GM21423 (cell line): ENCODE data around the gene PGF.
"Not testable (repeated sequence)": the region's sequence is repeated elsewhere in the genome, so short reads cannot be mapped to it uniquely, and the experiment has no call there.

Experiments used
- ATAC-seq: cut with Tn5 transposase; IDR thresholded peaks from one replicate; pipeline ENCODE4 v1.9.1; 2021; ENCODE audit warnings: mild to moderate bottlenecking, moderate library complexity; ENCODE audit not compliant: unreplicated experiment

The PGF gene

DNA sequence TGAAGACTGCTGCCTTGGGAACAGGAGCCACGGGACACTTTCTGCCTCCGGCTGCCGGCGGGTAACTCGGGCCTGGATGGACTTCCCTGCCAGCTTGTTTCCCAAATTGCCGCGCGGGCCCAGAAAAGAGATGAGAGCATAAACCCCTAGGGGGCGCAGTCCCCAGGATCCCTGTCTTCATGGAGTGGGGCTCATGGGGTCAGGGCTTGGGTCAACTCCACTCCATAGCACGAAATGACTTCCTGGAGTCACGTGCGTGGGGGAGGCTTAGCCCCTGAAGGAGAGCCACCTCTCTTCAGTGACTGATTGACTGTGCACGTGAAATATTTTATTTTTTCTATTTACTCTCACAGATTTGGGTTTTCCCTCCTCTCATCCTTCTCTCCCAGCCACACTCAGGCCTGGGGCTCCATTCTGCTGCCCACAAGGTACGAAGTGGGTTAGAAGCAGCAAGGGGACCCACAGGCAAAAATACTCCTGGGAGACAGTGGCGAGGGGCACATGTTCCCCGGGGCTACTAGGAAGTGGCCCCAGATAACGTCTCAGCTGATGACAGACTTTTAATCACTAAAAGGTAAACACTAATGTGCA lies 10.0 kb downstream of the PGF start:
- ATAC-seq, result no peak

DNA sequence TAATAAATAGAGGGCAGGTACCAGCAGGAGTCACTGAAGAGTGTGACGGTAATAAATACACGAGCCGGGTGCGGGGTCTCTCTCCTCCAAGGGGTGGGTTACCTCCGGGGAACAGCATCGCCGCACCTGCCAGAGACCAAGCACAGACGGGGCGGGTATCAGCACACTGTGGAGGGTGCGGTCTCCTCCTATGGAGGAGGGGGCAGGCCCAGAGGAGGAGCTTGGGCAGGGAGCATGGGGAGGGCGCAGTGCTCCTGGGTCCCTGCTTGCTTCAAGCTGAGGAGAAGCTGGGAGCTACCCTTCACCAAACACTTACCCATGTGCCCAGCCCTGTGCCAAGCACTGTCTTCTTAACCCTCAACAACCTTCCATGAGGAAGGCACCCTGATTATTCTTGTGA lies 12.8 kb downstream of the PGF start:
- ATAC-seq, result no peak

- no peak for ATAC-seq
Observed at GRCh38 chr14:74942181-74942580, 13.2 kb downstream of the PGF start.

GRCh38 chr14:74941676-74942097 lies 13.7 kb downstream of the PGF start:
- ATAC-seq, result peak; percentile 36

- no peak for ATAC-seq
Observed at GRCh38 chr14:74940956-74941565, 14.3 kb downstream of the PGF start.

GRCh38 chr14:74938531-74939495 lies 16.6 kb downstream of the PGF start:
- no peak for ATAC-seq

DNA sequence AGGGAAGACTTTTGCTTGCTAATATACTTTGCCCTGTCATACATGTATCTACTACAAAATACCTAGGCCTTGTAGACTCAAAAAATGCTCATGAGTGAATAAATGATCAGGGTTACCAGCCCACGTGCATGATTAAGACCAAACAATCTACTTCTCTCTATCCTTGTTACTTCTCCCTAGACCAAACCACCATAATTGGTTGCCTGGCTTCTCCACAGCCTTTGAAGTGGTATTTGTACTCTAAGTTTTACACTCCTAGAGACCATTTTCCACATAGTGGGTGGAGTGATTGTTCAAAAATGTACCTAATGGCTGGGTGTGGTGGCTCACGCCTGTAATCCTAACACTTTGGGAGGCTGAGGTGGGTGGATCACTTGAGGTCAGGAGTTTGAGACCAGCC lies 18.2 kb downstream of the PGF start:
- no peak for ATAC-seq

- ATAC-seq, result no peak
Observed at GRCh38 chr14:74936731-74937130, 18.7 kb downstream of the PGF start.

GRCh38 chr14:74936151-74936550 lies 19.2 kb downstream of the PGF start:
- ATAC-seq, result no peak

- ATAC-seq, result no peak
Observed at GRCh38 chr14:74935360-74935680, 20.1 kb downstream of the PGF start.

DNA sequence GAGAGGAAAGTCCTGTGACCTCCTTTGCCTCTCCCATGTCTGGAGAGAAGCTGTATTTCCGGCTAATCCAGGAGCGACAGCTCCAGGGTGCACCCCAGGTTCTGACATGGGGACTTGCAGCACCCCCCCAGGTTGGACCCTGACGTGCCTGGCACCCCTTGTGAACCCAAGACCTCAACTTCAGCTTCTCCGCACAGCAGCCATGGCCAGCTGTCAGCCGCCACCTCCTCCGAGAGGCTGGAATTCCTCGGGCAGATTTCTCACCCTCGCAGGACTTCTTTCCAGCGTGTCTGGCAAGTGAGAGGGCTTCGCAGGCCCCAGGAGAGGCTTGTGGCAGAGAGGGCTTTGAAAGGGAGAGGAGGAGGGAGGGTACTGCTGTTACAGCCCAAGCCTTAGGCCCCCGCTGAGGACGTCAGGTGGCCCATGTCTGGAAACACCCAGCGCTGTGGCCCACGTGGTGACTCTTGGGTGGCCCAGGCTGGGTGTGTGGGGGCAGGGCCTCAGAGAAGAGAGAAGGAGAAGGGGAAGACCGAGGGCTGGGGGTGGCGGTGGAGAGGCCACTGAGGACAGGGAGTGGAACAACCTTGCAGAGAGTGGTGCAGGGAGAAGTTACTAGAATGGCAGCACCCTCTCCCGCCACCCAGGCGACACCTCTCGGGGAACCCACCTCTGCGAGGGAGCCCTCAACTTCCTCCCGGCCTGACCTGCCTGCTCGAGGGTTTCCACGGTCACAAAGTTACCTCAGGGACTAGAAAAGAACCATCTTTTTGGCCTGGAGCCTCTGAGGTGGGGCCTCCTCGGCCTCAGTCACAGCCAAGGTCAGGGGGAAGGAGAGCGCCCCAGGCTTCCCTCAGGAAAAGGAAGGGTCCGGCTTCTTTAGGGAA lies 20.7 kb downstream of the PGF start:
- no peak for ATAC-seq

- ATAC-seq, result no peak
Observed at GRCh38 chr14:74934041-74934440, 21.4 kb downstream of the PGF start.

DNA sequence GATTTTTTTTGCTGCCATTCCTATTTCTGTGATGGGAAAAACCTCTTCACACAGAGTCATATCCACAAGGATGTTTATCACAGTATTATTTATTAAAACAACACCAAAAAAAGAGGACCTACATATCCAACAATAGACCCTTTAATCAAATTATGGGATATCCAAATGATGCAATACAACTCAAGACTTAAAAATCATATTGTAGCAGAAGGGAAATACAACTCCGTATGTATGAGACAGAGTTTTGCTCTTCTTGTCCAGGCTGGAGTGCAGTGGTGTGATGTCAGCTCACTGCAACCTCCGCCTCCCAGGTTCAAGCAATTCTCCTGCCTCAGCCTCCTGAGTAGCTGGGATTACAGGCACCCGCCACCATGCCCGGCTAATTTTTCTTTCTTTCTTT lies 22.5 kb downstream of the PGF start:
- not testable (repeated sequence) for ATAC-seq

DNA sequence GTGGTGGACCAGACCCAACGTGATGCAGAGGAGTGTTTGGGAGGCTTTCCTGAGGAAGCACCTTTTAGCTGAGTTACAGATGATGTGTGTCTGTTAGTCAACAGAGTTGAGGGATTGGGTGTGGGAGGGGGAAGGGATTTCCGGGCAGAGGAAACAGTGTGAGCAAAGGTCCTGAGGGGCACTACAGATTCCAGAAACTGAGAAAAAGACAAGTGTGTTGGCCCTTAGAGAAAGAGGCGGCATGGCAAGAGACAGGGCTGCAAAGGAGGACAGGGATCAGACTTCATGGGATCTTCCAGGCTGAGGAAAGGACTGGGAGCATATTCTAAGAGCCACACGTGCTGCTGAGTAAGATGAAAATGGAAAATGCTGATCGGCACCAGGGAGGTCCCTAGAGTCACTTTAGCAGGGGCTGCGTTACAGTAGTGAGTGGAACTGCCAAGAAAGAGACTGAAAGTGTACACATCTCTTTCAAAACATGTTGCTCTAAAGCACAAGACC lies 22.9 kb downstream of the PGF start:
- ATAC-seq, result no peak

- not testable (repeated sequence) for ATAC-seq
Observed at GRCh38 chr14:74931744-74932143, 23.7 kb downstream of the PGF start.

DNA sequence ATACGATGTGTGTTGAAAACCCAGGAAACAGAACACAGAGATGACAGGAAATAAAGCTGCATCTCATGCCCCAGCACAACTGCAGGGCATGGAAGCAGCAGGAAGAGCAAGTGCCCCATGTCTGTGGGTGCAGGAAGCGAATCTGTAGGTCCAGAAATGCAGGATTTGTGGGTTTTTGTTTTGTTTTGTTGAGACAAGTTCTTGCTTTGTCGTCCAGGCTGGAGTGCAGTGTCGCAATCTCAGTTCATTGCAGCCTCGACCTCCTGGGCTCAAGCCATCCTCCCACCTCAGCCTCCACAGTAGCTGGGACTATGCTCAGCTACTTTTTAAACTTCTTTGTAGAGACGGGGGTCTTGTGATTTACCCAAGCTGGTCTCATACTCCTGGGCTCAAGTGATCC lies 26.2 kb downstream of the PGF start:
- no peak for ATAC-seq

DNA sequence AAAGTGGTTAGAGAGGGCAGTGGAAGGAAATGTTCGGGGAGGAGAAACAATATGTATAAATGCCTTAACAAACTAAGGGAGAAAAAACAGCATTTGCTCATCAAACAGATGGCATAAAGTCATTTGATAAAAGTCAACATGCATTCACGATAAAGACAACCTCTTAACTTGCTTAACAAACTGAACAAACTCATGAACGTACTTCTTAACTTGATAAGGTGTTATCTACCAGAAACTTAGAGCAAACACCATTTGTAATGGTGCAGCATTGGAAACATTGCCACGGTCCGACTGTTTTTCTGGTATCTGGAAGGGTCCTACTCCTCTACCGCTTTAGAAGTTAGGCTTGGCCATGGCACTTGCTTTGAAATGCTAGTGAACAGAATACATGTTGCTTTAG lies 28.2 kb downstream of the PGF start:
- no peak for ATAC-seq

DNA sequence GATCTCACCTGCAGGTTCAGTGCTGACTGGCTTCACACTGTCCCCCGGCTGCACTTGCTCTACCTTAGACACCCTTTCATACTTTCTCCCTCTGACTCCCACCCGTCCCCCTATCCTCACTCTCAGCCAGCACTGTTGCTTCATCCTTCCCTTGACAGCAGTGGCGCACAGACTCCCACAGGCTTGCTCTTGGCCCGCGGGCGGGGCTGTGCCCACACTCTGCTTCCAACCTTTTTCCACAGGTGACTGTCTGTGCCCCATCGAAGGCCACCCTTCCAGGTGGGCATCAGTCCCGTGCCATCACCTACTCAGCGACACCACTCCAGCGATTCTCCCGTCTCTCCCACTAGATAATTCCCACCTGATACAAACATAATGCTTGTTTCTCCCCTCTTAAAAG lies 31.3 kb downstream of the PGF start:
- no peak for ATAC-seq

DNA sequence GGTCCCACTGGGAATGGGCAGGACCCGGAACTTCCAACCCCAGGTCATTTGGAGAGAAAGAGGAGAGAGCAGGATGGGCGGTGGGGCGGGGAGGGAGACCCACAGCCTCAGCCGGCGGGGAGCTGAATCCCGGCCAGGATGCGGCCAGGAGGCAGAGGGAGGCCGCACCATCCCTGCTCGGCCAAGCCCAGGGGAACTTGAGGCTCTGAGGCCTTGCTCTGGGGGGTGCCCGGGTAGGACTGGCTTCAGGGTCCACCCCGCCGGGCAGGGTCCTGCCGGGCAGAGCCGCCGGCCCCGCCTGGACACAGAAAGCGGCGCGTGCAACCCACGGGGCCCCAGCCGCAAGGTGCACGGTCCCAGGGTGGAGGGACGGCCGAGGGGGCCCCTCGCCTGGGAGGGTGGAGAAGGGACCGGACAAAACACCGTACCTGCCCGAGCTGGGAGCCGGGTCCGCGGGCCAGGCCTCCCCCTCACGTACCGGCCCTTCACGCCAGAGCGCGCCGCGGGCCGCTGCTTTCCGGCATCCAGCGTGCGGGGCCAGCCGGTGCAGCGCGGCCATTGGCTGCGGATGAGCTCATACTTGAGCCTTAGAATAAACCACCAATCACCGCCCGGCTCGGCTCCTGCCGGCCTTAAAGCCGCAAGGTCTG lies 32.5 kb downstream of the PGF start, which contains the start of gene RPS6KL1:
RPS6KL1 (minus strand) TSS at position 509 of the 650 bp plus-strand sequence. CDS start 1,719 bp downstream, outside the sequence.
- peak; percentile 88 for ATAC-seq
